Adrenal gland (tissue), 12 donors: ENCODE measurements around the gene MDM1. TPM values are rescaled to one million over a fixed set of nuclear protein-coding genes. Genes with fewer than 3 reads are reported as not detected.

Experiments
- DNase-seq, 7 donors: peaks; one replicate each; pipeline ENCODE4 v3.0.0-alpha.2; 2019 to 2020
- H3K27ac ChIP-seq, 5 donors: fragments of 200-600 bp; sonication (generic) in 4 of 5; 1 replicate in 3 of 5; 2 replicates in 2 of 5; pipeline versions ENCODE4 v1.5.1 to v1.8.0; 2016 to 2020; ENCODE audit warnings: mild to moderate bottlenecking in 1 of 5
- H3K27me3 ChIP-seq: fragments of 200-600 bp; 2 replicates; pipeline ENCODE4 v1.8.0; 2021
- H3K36me3 ChIP-seq, 2 donors: fragments of 200-600 bp; replicated peaks in 1 of 2; 1 replicate in 1 of 2; 2 replicates in 1 of 2; pipeline versions ENCODE4 v1.5.1 to v1.8.0; 2018 to 2022
- H3K4me1 ChIP-seq, 2 donors: fragments of 200-600 bp; replicated peaks in 1 of 2; 1 replicate in 1 of 2; 2 replicates in 1 of 2; pipeline versions ENCODE4 v1.5.1 to v1.8.0; 2018 to 2021
- H3K4me3 ChIP-seq, 4 donors: fragments of 200-600 bp; sonication (generic) in 3 of 4; one replicate each; pipeline ENCODE4 v1.5.1; 2016 to 2018
- H3K9me3 ChIP-seq, 3 donors: fragments of 200-600 bp; sonication (generic) in 1 of 3; replicated peaks in 1 of 3; 1 replicate in 2 of 3; 2 replicates in 1 of 3; pipeline versions ENCODE4 v1.5.1 to v1.8.0; 2016 to 2021
- POLR2A ChIP-seq, 2 donors: fragments of 450-650 bp; IDR thresholded peaks; one replicate each; pipeline ENCODE4 v1.6.1; 2017; ENCODE audit warnings: antibody characterized with exemption in 2 of 2, mild to moderate bottlenecking in 2 of 2, moderate library complexity in 1 of 2
- WGBS, 4 donors: extraction: QIAGEN DNeasy Blood & Tissue Kit in 2 of 4; methylation state at CpG; one replicate each; pipeline versions ENCODE4 v1.1.5 to v1.1.7; 2013 to 2017; 5-methylcytosine and 5-hydroxymethylcytosine counted together
- intact Hi-C, 2 donors: fragments of 100-400 bp; cut with DNase I; formaldehyde crosslinking; loops; one replicate each; pipeline versions ENCODE4 v1.14.1 to v1.15.0; 2022 to 2023
- polyA plus RNA-seq, 3 donors: library from polyadenylated mRNA; stranded (reverse); fragments of 200-250 nt in 2 of 3; fragments of 350-450 nt in 1 of 3; fragmentation: Illumina TruSeq in 1 of 3; extraction: RNeasy Lipid Tissue Mini Kit (QIAGEN cat#74804) in 1 of 3; gene quantifications; one replicate each; pipeline ENCODE4 v1.2.3, GENCODE V29; 2013 to 2014
- total RNA-seq, 9 donors: library from RNA; depleted of rRNA in 4 of 9; stranded (reverse); fragments of >200 nt in 4 of 9; fragments of 120-200 nt in 1 of 9; fragmentation: NEBNext Ultra II Directional in 1 of 9; extraction: Animal tissue kit (Norgen Biotek cat#: 25700) in 1 of 9; gene quantifications; one replicate each; pipeline versions ENCODE4 v1.1.0 to v1.2.4, GENCODE V29; 2013 to 2023
- TF ChIP-seq, protein P1 (sequence below), 6 experiments: fragments of 450-650 bp in 4 of 6; fragments of 200-600 bp in 2 of 6; sonication (generic) in 1 of 6; IDR thresholded peaks; 1 replicate in 5 of 6; 2 replicates in 1 of 6; pipeline versions ENCODE4 v1.5.1 to v1.8.0; 2016 to 2021; ENCODE audit warnings: antibody characterized with exemption in 6 of 6, mild to moderate bottlenecking in 2 of 6, moderate library complexity in 1 of 6
- donor health status: healthy with polysubstance abuse.
- donor health status: Bipolar disorder and iron deficiency.
- donor health status: DM: yes; HTN: yes; CAD: no.
- donor health status: DM: no; HTN: no; CAD: no.
- donor health status: DM: no; HTN: no; CAD: no.
- donor health status: DM: yes; HTN: yes; CAD: no.

Gene MDM1
- total and polyA plus RNA-seq, 12 donors: 6.5 to 19.4 (median 10.5) TPM

DNA sequence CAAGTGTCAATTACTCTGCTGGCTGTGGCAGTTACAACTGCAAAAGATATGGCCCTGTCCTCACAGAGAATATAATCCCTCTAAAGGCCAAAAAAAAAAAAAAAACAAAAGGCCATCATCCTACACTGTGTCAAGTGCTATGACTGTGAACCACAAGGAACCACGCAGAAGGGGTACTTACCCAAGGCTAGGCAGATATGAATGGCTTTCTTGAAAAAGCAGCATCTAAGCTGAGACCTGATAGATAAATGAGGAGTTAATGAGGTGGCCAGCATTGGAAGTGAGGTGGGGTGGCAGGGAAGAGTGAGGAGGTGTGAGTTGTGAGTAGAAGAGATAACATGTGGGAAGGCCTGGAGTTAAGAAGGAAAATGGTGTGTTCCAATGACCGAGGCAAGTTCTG, 62.4 kb downstream of the MDM1 start:
- no peak for DNase-seq
- 84 to 98% (median 92%) methylated on average over 2 of the region's 2 CpGs for whole genome bisulfite sequencing, 4 donors
- H3K27me3 ChIP-seq: no peaks in the 10 kb centered on the region
- no peaks in the 10 kb centered on the region for H3K4me1 ChIP-seq
- H3K9me3 ChIP-seq: no peaks in the 10 kb centered on the region
- no peaks in the 10 kb centered on the region for H3K36me3 ChIP-seq
- no peak for TF ChIP-seq POLR2A (IDR thresholded peaks at IDR 0.05)
- TF ChIP-seq, protein P1, sequence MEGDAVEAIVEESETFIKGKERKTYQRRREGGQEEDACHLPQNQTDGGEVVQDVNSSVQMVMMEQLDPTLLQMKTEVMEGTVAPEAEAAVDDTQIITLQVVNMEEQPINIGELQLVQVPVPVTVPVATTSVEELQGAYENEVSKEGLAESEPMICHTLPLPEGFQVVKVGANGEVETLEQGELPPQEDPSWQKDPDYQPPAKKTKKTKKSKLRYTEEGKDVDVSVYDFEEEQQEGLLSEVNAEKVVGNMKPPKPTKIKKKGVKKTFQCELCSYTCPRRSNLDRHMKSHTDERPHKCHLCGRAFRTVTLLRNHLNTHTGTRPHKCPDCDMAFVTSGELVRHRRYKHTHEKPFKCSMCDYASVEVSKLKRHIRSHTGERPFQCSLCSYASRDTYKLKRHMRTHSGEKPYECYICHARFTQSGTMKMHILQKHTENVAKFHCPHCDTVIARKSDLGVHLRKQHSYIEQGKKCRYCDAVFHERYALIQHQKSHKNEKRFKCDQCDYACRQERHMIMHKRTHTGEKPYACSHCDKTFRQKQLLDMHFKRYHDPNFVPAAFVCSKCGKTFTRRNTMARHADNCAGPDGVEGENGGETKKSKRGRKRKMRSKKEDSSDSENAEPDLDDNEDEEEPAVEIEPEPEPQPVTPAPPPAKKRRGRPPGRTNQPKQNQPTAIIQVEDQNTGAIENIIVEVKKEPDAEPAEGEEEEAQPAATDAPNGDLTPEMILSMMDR (IDR thresholded peaks at IDR 0.05): no peak
- intact Hi-C loops: no loop called here
- H3K4me3 ChIP-seq: no peak overlapping the region
- H3K27ac ChIP-seq: no peak overlapping the region

DNA sequence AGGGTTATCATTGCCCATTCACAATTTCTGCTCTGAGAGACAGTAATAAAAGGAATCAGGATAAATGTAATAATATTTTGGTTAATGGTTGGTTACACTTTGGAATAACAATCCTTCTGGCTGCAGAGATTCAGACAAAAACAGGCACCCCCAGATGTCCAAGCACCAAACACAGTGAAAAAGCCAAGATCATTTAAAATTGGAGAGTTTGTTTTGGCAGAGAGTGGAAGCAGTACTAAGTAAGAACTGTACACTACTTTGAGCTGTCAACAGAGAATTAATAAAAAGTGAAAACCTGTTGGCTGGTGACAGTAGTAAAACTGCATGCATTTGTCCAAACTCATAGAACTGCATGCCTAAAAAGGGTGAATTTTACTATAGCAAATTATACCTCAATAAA, 63.2 kb downstream of the MDM1 start:
- TF ChIP-seq, protein P1 (IDR thresholded peaks at IDR 0.05): no peak
- TF ChIP-seq POLR2A (IDR thresholded peaks at IDR 0.05): no peak
- Histone ChIP-seq H3K27me3 (no peaks in the 10 kb centered on the region), H3K27ac (no peak overlapping the region), H3K36me3 (no peaks in the 10 kb centered on the region), H3K4me1 (no peaks in the 10 kb centered on the region), H3K9me3 (no peaks in the 10 kb centered on the region), H3K4me3 (no peak overlapping the region)
- intact Hi-C loops: no loop called here
- DNase-seq: no peak

DNA sequence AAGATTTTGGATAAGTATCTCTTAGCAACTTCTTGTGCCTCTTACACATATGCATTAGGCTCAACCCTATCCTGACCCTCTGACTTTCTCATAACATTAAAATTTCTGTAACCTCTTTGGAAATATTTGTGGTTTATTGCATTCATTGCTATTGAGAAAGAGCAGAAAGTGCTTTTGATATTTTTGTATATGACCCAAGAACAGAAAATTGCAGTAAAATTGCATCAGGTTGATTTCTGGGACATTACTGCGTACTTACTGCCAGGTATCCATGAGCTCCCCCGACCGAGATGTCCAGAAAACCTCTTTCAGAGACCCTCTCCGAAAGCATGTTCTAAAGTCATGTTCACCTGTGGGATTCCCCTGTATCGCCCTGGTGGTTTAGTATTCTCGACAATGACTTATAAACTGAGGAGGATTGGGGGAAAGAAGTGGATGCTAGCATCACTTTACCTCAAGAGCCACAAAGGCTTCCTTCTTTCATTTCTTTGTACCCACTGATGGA, 64.2 kb downstream of the MDM1 start:
- no peak for DNase-seq
- TF ChIP-seq POLR2A (IDR thresholded peaks at IDR 0.05): no peak
- TF ChIP-seq, protein P1 (IDR thresholded peaks at IDR 0.05): no peak
- intact Hi-C loops: no loop called here
- H3K27ac ChIP-seq: no peak overlapping the region
- no peaks in the 10 kb centered on the region for H3K27me3 ChIP-seq
- H3K4me1 ChIP-seq: no peaks in the 10 kb centered on the region
- H3K36me3 ChIP-seq: no peaks in the 10 kb centered on the region
- H3K9me3 ChIP-seq: no peaks in the 10 kb centered on the region
- no peak overlapping the region for H3K4me3 ChIP-seq
- WGBS, 4 donors: 79 to 87% (median 83%) methylated on average over 6 of the region's 6 CpGs

DNA sequence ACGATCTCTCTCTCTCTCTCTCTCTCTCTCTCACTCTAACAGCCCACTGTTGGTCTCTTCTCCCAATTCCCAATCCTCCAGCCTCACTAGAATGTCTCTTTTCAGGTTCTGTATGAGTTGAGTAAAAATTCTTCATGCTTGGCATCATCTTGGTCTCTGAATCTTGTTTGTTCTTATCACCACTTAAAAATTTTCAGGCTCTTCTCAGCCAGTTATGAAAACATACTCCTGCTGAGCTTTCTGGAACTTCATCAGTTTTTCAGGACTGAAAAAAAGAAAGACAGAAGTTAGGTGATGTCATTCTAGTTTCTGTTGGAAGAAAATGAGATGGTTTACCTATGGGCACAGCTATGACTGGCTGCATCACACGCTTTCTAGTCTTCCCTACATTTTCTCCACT, 67.3 kb downstream of the MDM1 start:
- no peaks in the 10 kb centered on the region for H3K4me1 ChIP-seq
- WGBS, 4 donors: 83 to 94% (median 87%) methylated on average over 2 of the region's 2 CpGs
- no peaks in the 10 kb centered on the region for H3K9me3 ChIP-seq
- H3K4me3 ChIP-seq: no peak overlapping the region
- intact Hi-C loops: no loop called here
- DNase-seq: no peak
- H3K27me3 ChIP-seq: no peaks in the 10 kb centered on the region
- no peak overlapping the region for H3K27ac ChIP-seq
- no peaks in the 10 kb centered on the region for H3K36me3 ChIP-seq
- TF ChIP-seq POLR2A (IDR thresholded peaks at IDR 0.05): no peak
- TF ChIP-seq, protein P1 (IDR thresholded peaks at IDR 0.05): no peak
